Activated CD8-positive, alpha-beta memory T cell treated with anti-CD3 and anti-CD28 coated beads, Interleukin-2, amount 10 ng/mL, durations not matched to agents 7 days and 5 days (primary cell): ENCODE measurements around the gene TPRA1. TPM values are rescaled to one million over a fixed set of nuclear protein-coding genes. Genes with fewer than 3 reads are reported as not detected.
"Not testable (repeated sequence)": the region's sequence is repeated elsewhere in the genome, so short reads cannot be mapped to it uniquely, and the experiment has no call there.

Experiments used
- ATAC-seq: fragments of 150-1000 bp; cut with Tn5 transposase; one replicate; pipeline ENCODE4 v1.10.0; 2021; ENCODE audit warnings: moderate library complexity
- CTCF ChIA-PET: fragments of 350-600 bp; sonication (Branson Sonifier 250); formaldehyde crosslinking; loops from one replicate; lab custom pipeline; 2021; ENCODE audit warnings: antibody characterized with exemption; lab: Charles Lee
- DNase-seq: peaks from one replicate; pipeline ENCODE4 v3.0.0-alpha.2; 2020
- H3K27ac Mint-ChIP-seq: one replicate; pipeline ENCODE4 v1.8.0; 2021; ENCODE audit warnings: mild to moderate bottlenecking, mixed read lengths
- H3K27me3 Mint-ChIP-seq: one replicate; pipeline ENCODE4 v1.8.0; 2021; ENCODE audit warnings: mixed read lengths
- H3K36me3 Mint-ChIP-seq: one replicate; pipeline ENCODE4 v1.8.0; 2021; ENCODE audit warnings: mild to moderate bottlenecking, mixed read lengths
- H3K4me1 Mint-ChIP-seq: one replicate; pipeline ENCODE4 v1.8.0; 2021; ENCODE audit warnings: mixed read lengths
- H3K4me3 Mint-ChIP-seq: one replicate; pipeline ENCODE4 v1.8.0; 2021; ENCODE audit warnings: mild to moderate bottlenecking, moderate library complexity, mixed read lengths
- H3K9me3 Mint-ChIP-seq: one replicate; pipeline ENCODE4 v1.8.0; 2022; ENCODE audit warnings: low read depth, mixed read lengths
- microRNA-seq: library from miRNA; unstranded; fragments of <30 nt; microRNA quantifications from one replicate; pipeline ENCODE4 v1.2.0, GENCODE V29; 2022
- total RNA-seq, 2 experiments: library from RNA; stranded (reverse); gene quantifications; one replicate each; pipeline ENCODE4 v1.2.3, GENCODE V29; 2021

Gene TPRA1
- total RNA-seq, 2 experiments from 2014 or later = 32.8 to 34.5 TPM

- H3K9me3 Mint-ChIP-seq = no peaks in the 10 kb centered on the region
- peaks cover 25% of the 10 kb centered on the region for H3K27me3 Mint-ChIP-seq
- DNase-seq (no peak), ATAC-seq (no peak)
- CTCF ChIA-PET = no interaction called here
- H3K36me3 Mint-ChIP-seq = no peaks in the 10 kb centered on the region
- H3K4me1 Mint-ChIP-seq = no peaks in the 10 kb centered on the region
- no peak overlapping the region for H3K4me3 Mint-ChIP-seq
- H3K27ac Mint-ChIP-seq = no peak overlapping the region
Measured at GRCh38 chr3:127534564-127534963, 56.0 kb downstream of the TPRA1 start.

DNA sequence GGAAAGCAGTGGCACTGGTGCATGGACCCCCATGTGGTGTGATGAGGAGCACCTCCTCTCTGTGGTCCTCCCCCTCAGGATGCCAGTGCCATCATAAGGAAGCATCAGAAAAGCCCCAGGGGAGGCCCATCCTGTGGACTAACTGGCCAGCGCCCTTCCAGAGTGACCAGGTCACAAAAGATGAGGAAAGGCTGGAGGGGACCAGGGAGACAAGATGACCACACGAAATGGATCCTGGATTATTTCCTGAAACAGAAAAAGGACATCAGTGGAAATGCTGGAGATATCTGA, 56.4 kb downstream of the TPRA1 start:
- H3K36me3 Mint-ChIP-seq = no peaks in the 10 kb centered on the region
- no peaks in the 10 kb centered on the region for H3K9me3 Mint-ChIP-seq
- no peak overlapping the region for H3K27ac Mint-ChIP-seq
- H3K4me3 Mint-ChIP-seq = no peak overlapping the region
- H3K4me1 Mint-ChIP-seq = no peaks in the 10 kb centered on the region
- ATAC-seq (no peak), DNase-seq (no peak)
- CTCF ChIA-PET = no interaction called here
- H3K27me3 Mint-ChIP-seq = peaks cover 23% of the 10 kb centered on the region

DNA sequence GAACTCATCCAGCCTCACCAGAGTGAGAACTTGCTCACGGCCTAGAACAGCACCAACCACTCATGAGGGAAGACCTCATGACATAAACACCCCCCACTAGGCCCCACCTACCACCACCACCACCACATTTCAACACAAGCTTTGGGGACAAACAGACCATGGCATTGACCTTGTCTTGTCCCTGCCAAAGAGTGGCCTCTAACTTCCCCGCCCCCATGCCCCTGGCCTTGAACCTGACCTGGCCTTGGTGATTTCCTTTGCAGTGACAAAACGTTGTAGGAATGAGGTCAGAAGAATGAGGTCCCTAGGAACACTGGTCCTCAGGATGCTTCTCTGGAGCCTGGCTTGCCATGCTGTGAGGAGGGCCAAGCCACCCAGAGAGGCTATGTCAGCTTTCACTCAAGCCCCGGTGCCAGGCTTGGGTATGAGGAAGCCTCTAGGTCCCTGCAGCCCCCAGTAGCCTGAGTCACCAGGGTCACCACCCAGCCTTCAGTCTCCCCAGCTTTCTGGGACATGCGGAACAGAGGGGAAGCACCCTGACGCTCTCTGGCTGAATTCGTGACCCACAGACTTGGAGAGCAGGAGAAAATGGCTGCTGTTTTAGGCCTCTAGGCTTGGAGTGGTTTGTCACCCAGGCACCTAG, 57.9 kb downstream of the TPRA1 start:
- no peaks in the 10 kb centered on the region for H3K4me1 Mint-ChIP-seq
- peaks cover 15% of the 10 kb centered on the region for H3K27me3 Mint-ChIP-seq
- CTCF ChIA-PET = interaction anchor here (1.1 kb wide), 1 partner anchor 12 kb away, joined by 3 read pairs; no protein-coding TSS in a partner anchor
- no peaks in the 10 kb centered on the region for H3K9me3 Mint-ChIP-seq
- DNase-seq (no peak), ATAC-seq (no peak)
- H3K27ac Mint-ChIP-seq = no peak overlapping the region
- H3K4me3 Mint-ChIP-seq = no peak overlapping the region
- H3K36me3 Mint-ChIP-seq = no peaks in the 10 kb centered on the region

GRCh38 chr3:127531821-127532220, 58.7 kb downstream of the TPRA1 start:
- no peaks in the 10 kb centered on the region for H3K4me1 Mint-ChIP-seq
- CTCF ChIA-PET = no interaction called here
- ATAC-seq (no peak), DNase-seq (no peak)
- no peak overlapping the region for H3K4me3 Mint-ChIP-seq
- no peaks in the 10 kb centered on the region for H3K9me3 Mint-ChIP-seq
- peaks cover 12% of the 10 kb centered on the region for H3K27me3 Mint-ChIP-seq
- no peak overlapping the region for H3K27ac Mint-ChIP-seq
- H3K36me3 Mint-ChIP-seq = no peaks in the 10 kb centered on the region

DNA sequence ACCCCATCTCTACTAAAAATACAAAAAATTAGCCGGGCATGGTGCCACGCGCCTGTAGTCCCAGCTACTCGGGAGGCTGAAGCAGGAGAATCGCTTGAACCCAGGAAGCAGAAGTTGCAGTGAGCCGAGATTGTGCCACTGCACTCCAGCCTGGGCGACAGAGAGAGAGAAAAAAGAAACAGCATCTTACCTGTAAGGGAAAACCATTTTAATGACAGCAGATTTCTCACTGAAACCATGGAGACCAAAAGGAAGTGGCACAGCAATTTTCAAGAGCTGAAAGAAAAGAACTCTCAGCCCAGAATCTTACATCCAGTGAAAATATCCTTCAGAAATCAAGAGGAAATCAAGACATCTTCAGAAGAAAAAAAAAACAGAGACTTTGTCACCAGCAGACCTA, 59.7 kb downstream of the TPRA1 start:
- H3K27ac Mint-ChIP-seq, H3K4me3 Mint-ChIP-seq, H3K27me3 Mint-ChIP-seq, ATAC-seq, H3K4me1 Mint-ChIP-seq, DNase-seq, H3K36me3 Mint-ChIP-seq, H3K9me3 Mint-ChIP-seq, CTCF ChIA-PET: not testable (repeated sequence)

- CTCF ChIA-PET = no interaction called here
- Mint-ChIP-seq H3K4me3 (no peak overlapping the region), H3K27ac (no peak overlapping the region), H3K27me3 (peaks cover 9% of the 10 kb centered on the region), H3K4me1 (no peaks in the 10 kb centered on the region), H3K9me3 (no peaks in the 10 kb centered on the region), H3K36me3 (no peaks in the 10 kb centered on the region)
- DNase-seq (no peak), ATAC-seq (no peak)
Measured at GRCh38 chr3:127529346-127530188, 61.0 kb downstream of the TPRA1 start.

DNA sequence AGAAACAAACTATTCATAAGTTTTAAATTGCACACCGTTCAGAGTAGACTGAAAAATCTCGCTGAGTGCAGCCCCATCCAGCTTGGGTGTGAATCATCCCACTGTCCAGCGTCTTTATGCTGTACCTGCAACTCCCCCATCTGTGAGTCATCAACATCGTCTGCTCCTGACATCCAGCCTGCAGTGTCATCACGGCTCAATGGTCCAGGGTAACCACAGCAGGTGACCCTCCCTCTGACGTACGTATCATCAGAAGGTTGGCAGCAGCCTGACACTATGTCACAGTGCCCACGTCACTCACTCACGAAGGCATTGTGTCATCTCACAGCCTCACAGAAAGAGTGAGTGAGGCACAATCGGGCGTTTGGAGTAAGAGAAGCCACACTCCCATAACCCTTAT, 65.2 kb downstream of the TPRA1 start:
- CTCF ChIA-PET = no interaction called here
- Mint-ChIP-seq H3K36me3 (no peaks in the 10 kb centered on the region), H3K4me1 (no peaks in the 10 kb centered on the region), H3K27me3 (peaks cover 25% of the 10 kb centered on the region), H3K9me3 (no peaks in the 10 kb centered on the region), H3K27ac (no peak overlapping the region), H3K4me3 (no peak overlapping the region)
- ATAC-seq (no peak), DNase-seq (no peak)

DNA sequence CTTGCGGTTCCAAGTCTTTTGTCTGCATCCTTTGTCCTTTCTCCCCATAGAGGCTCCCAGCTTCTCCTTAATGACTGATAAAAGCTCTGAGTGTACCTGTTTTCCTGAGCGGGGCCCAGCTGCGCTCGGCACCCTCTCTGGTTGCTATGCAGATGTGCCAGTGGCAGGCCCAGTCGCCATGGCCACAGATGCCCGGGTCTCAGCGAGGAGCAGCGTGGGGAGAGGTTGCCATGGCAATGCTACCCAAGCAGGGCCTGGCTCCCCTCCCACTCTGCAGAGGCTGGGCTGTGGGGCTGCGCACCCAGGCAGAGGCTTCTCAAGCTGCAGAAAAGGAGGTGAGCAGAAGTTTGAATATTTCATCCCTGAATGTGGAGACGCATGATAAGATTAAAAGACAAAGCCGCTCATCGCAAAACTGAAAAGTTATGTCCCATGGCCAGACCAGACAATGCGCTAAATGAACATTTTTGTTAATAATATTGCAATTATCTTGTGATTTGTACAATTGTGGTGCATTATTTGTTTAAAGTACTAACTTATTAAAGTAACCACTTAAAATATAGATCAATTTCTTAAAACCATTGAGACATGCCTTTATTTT, 66.1 kb downstream of the TPRA1 start:
- ATAC-seq (no peak), DNase-seq (no peak)
- Mint-ChIP-seq H3K27ac (no peak overlapping the region), H3K27me3 (peaks cover 31% of the 10 kb centered on the region), H3K4me1 (no peaks in the 10 kb centered on the region), H3K4me3 (no peak overlapping the region), H3K9me3 (no peaks in the 10 kb centered on the region), H3K36me3 (no peaks in the 10 kb centered on the region)
- CTCF ChIA-PET = no interaction called here

Small RNA genes within 50 kb of the gene (microRNA-seq; reads per million reads assigned to microRNA genes)
- gene MIR6825 = 1.3 reads per million
- gene MIR7976 = 10.6 reads per million, percentile 32 among the genes with 10 or more reads in this experiment

Other genes starting within 250 kb of the TPRA1 start
- gene MCM2, start 7.7 kb upstream of the TPRA1 start, total RNA-seq = 100 to 1,000 TPM; 183 to 227 TPM
- gene PODXL2, start 38.5 kb upstream of the TPRA1 start, total RNA-seq = 1 to 10 TPM; 1.4 to 2.2 TPM
- 10 to 100 TPM; 16.0 to 19.4 TPM for gene ABTB1, start 82.2 kb upstream of the TPRA1 start, total RNA-seq
- 1 to 10 TPM; 3.4 to 5.0 TPM for gene MGLL, start 231.8 kb upstream of the TPRA1 start, total RNA-seq